Measurements from ENCODE around the gene E2F2. TPM values are rescaled to one million over a fixed set of nuclear protein-coding genes. Genes with fewer than 3 reads are reported as not detected.

The E2F2 gene
- total RNA-seq, 1 donor from 2014 or later: under 0.01 TPM

- FAIRE-seq (no peak), DNase-seq (ENCODE audit: low read depth) (peak; percentile 38)
Observed at GRCh38 chr1:23558140-23558871, 27.3 kb upstream of the E2F2 start.

GRCh38 chr1:23557471-23558124 lies 26.6 kb upstream of the E2F2 start:
- TF ChIP-seq CTCF (IDR thresholded peaks at IDR 0.05; ENCODE audit: insufficient read depth, low read length, severe bottlenecking): no peak
- FAIRE-seq (no peak), DNase-seq (ENCODE audit: low read depth) (peak; percentile 23)
- Histone ChIP-seq H3K4me3 (ENCODE audit: low read depth, low read length) (peak overlapping the region; percentile 62), H3K36me3 (ENCODE audit: control insufficient read depth, insufficient read depth, low read length) (peaks cover 2% of the 10 kb centered on the region), H3K27me3 (ENCODE audit: control insufficient read depth, insufficient read depth, low read length) (no peaks in the 10 kb centered on the region)

More at GRCh38 chr1:23558140-23558871, 27.3 kb upstream of the E2F2 start:
- Histone ChIP-seq H3K36me3 (ENCODE audit: control insufficient read depth, insufficient read depth, low read length) (peaks cover 2% of the 10 kb centered on the region), H3K4me3 (ENCODE audit: low read depth, low read length) (peak overlapping the region; percentile 62), H3K27me3 (ENCODE audit: control insufficient read depth, insufficient read depth, low read length) (no peaks in the 10 kb centered on the region)
- no peak for TF ChIP-seq CTCF (IDR thresholded peaks at IDR 0.05; ENCODE audit: insufficient read depth, low read length, severe bottlenecking)

GRCh38 chr1:23556635-23557470 lies 25.8 kb upstream of the E2F2 start:
- no peaks in the 10 kb centered on the region for H3K27me3 ChIP-seq (ENCODE audit: control insufficient read depth, insufficient read depth, low read length)
- FAIRE-seq (no peak), DNase-seq (ENCODE audit: low read depth) (peak; percentile 90)
- peak overlapping the region; percentile 62 for H3K4me3 ChIP-seq (ENCODE audit: low read depth, low read length)
- no peak for TF ChIP-seq CTCF (IDR thresholded peaks at IDR 0.05; ENCODE audit: insufficient read depth, low read length, severe bottlenecking)
- peaks cover 2% of the 10 kb centered on the region for H3K36me3 ChIP-seq (ENCODE audit: control insufficient read depth, insufficient read depth, low read length)

- DNase-seq (ENCODE audit: low read depth): peak; percentile 95
- FAIRE-seq: no peak
- Histone ChIP-seq H3K4me3 (ENCODE audit: low read depth, low read length) (no peak overlapping the region), H3K27me3 (ENCODE audit: control insufficient read depth, insufficient read depth, low read length) (no peaks in the 10 kb centered on the region), H3K36me3 (ENCODE audit: control insufficient read depth, insufficient read depth, low read length) (peaks cover 2% of the 10 kb centered on the region)
- no peak for TF ChIP-seq CTCF (IDR thresholded peaks at IDR 0.05; ENCODE audit: insufficient read depth, low read length, severe bottlenecking)
Observed at GRCh38 chr1:23555986-23556634, 25.1 kb upstream of the E2F2 start.

- Histone ChIP-seq H3K27me3 (ENCODE audit: control insufficient read depth, insufficient read depth, low read length) (no peaks in the 10 kb centered on the region), H3K36me3 (ENCODE audit: control insufficient read depth, insufficient read depth, low read length) (peaks cover 2% of the 10 kb centered on the region), H3K4me3 (ENCODE audit: low read depth, low read length) (peak overlapping the region; percentile 38)
- DNase-seq (ENCODE audit: low read depth) (peak; percentile 33), FAIRE-seq (no peak)
- TF ChIP-seq CTCF (IDR thresholded peaks at IDR 0.05; ENCODE audit: insufficient read depth, low read length, severe bottlenecking): no peak
Observed at GRCh38 chr1:23555270-23555985, 24.4 kb upstream of the E2F2 start.

Data from bronchial epithelial cell (primary cell).